Cardiac muscle cell (in vitro differentiated cells and primary cell): Measurements from ENCODE around the gene MPEG1. TPM values are rescaled to one million over a fixed set of nuclear protein-coding genes. Genes with fewer than 3 reads are reported as not detected.

Experiments
- DNase-seq, 2 donors: peaks; one replicate each; pipeline versions ENCODE4 v3.0.0 to v3.0.0-alpha.2; 2010 to 2017; ENCODE audit warnings: low read depth in 1 of 2, low spot score in 1 of 2
- H3K27ac ChIP-seq: fragments of 200-600 bp; sonication (generic); 2 replicates; pipeline ENCODE4 v1.5.1; 2016
- H3K27me3 ChIP-seq: fragments of 200-600 bp; sonication (generic); 2 replicates; pipeline ENCODE4 v1.6.0; 2016; ENCODE audit warnings: control low read depth
- H3K36me3 ChIP-seq: fragments of 200-600 bp; sonication (generic); 2 replicates; pipeline ENCODE4 v1.5.1; 2016; ENCODE audit warnings: control low read depth
- H3K4me1 ChIP-seq: fragments of 200-600 bp; sonication (generic); 2 replicates; pipeline ENCODE4 v1.8.1; 2017; ENCODE audit warnings: low read depth, mild to moderate bottlenecking, mixed run types
- H3K4me3 ChIP-seq: fragments of 200-600 bp; sonication (generic); 2 replicates; pipeline ENCODE4 v1.5.1; 2016; ENCODE audit warnings: mild to moderate bottlenecking
- H3K9me3 ChIP-seq: fragments of 200-600 bp; sonication (generic); 2 replicates; pipeline ENCODE4 v1.5.1; 2017; ENCODE audit warnings: low read depth, mild to moderate bottlenecking, control low read depth
- CTCF ChIP-seq: IDR thresholded peaks from 2 replicates; pipeline ENCODE4 v1.5.1; 2012; ENCODE audit warnings: low read depth, mild to moderate bottlenecking, low read length
- polyA plus RNA-seq: library from polyadenylated mRNA; unstranded; fragments of >200 nt; fragmentation: Nextera tagmentation; extraction: Ambion mirVana; gene quantifications from 2 replicates; pipeline ENCODE4 v1.2.1, GENCODE V29; 2016
- total RNA-seq: library from RNA; depleted of rRNA; stranded (reverse); fragments of >200 nt; gene quantifications from 2 replicates; pipeline ENCODE4 v1.2.3, GENCODE V29; 2016

The MPEG1 gene
- total and polyA plus RNA-seq, 2 experiments from 2014 or later, result not detected

- Histone ChIP-seq H3K9me3 (no peaks in the 10 kb centered on the region), H3K4me3 (no peak overlapping the region), H3K4me1 (no peaks in the 10 kb centered on the region), H3K27me3 (no peaks in the 10 kb centered on the region), H3K36me3 (no peaks in the 10 kb centered on the region), H3K27ac (no peak overlapping the region)
- no peak for DNase-seq
- TF ChIP-seq CTCF, result no peak
Observed at GRCh38 chr11:59195586-59195985, 17.1 kb downstream of the MPEG1 start.

GRCh38 chr11:59193587-59194130 is 19.1 kb downstream of the MPEG1 start:
- Histone ChIP-seq H3K27ac (no peak overlapping the region), H3K4me3 (no peak overlapping the region), H3K9me3 (no peaks in the 10 kb centered on the region), H3K27me3 (no peaks in the 10 kb centered on the region), H3K36me3 (no peaks in the 10 kb centered on the region), H3K4me1 (no peaks in the 10 kb centered on the region)
- DNase-seq, result no peak
- no peak for TF ChIP-seq CTCF

- DNase-seq, result no peak
- H3K27ac ChIP-seq, result no peak overlapping the region
- H3K36me3 ChIP-seq, result no peaks in the 10 kb centered on the region
- H3K27me3 ChIP-seq, result no peaks in the 10 kb centered on the region
- TF ChIP-seq CTCF, result no peak
- no peaks in the 10 kb centered on the region for H3K4me1 ChIP-seq
- no peaks in the 10 kb centered on the region for H3K9me3 ChIP-seq
- no peak overlapping the region for H3K4me3 ChIP-seq
Observed at GRCh38 chr11:59192446-59193020, 20.2 kb downstream of the MPEG1 start.

- no peaks in the 10 kb centered on the region for H3K4me1 ChIP-seq
- no peaks in the 10 kb centered on the region for H3K9me3 ChIP-seq
- no peak overlapping the region for H3K27ac ChIP-seq
- H3K27me3 ChIP-seq, result no peaks in the 10 kb centered on the region
- no peaks in the 10 kb centered on the region for H3K36me3 ChIP-seq
- no peak for TF ChIP-seq CTCF
- H3K4me3 ChIP-seq, result no peak overlapping the region
- no peak for DNase-seq
Observed at GRCh38 chr11:59191890-59192289, 20.8 kb downstream of the MPEG1 start.

- H3K9me3 ChIP-seq, result no peaks in the 10 kb centered on the region
- no peak overlapping the region for H3K27ac ChIP-seq
- H3K27me3 ChIP-seq, result no peaks in the 10 kb centered on the region
- H3K4me3 ChIP-seq, result no peak overlapping the region
- H3K36me3 ChIP-seq, result no peaks in the 10 kb centered on the region
- TF ChIP-seq CTCF, result no peak
- H3K4me1 ChIP-seq, result no peaks in the 10 kb centered on the region
- DNase-seq, result no peak
Observed at GRCh38 chr11:59191095-59191494, 21.6 kb downstream of the MPEG1 start.
